ENCODE results near the gene DAD1.

The DAD1 gene

DNA sequence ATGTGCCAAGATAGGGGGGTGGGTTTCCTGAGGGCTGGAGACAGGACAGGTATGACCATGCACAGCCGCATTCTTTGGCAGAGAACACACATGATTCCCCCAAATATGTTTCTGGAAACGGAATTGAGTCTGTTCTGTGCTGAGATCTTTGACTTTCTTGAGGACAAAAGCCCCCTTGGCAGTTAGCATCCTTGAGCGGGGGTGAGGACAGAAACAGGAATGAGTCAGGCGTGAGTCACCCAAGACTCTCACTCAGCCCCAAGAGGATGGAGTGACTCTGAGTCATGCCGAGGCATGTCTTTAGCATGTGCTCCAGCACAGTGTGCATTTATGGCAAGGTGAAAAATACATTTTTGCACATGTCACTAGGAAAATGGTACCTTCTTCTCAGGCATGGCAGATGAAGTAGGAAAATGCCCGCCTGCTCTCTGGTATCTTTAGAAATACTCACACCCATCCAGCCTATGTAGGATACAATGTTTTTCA is 52.1 kb downstream of the DAD1 start:
- peaks cover 9% of the 10 kb centered on the region for H3K9me3 ChIP-seq (ENCODE audit: control insufficient read depth, insufficient read depth, low read length)
- no peaks in the 10 kb centered on the region; the same call in 1 of the 2 replicates for H3K4me1 ChIP-seq (ENCODE audit: insufficient read depth, low read length)
- no peak overlapping the region for H3K9ac ChIP-seq (ENCODE audit: low read depth, low read length)
- H3K36me3 ChIP-seq (ENCODE audit: insufficient read depth, low read length) = 0 out of 2 replicates have a peak, but pooled peaks cover 4% of the 10 kb centered on the region

DNA sequence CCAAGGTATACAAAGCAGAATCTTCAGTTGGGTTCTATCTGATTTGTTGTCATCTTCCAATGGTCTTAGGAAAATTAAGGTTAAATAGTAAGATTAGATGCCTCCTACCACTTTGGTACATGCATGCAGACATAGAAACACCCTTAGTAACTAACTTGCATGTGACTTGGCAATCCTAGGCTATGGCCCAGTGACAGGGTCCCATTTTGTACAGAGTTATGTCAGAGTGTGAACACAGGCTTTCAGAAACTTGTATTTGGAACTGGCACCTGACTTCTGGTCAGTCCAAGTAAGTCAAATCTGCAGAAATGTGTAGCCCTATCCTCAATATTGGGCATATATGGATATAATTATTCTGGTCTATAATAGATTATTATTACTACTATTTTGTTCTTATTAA is 53.1 kb downstream of the DAD1 start:
- peaks cover 9% of the 10 kb centered on the region for H3K9me3 ChIP-seq (ENCODE audit: control insufficient read depth, insufficient read depth, low read length)
- H3K4me1 ChIP-seq (ENCODE audit: insufficient read depth, low read length) = no peaks in the 10 kb centered on the region; the same call in 1 of the 2 replicates
- no peak overlapping the region for H3K9ac ChIP-seq (ENCODE audit: low read depth, low read length)
- 0 out of 2 replicates have a peak, but pooled peaks cover 4% of the 10 kb centered on the region for H3K36me3 ChIP-seq (ENCODE audit: insufficient read depth, low read length)

DNA sequence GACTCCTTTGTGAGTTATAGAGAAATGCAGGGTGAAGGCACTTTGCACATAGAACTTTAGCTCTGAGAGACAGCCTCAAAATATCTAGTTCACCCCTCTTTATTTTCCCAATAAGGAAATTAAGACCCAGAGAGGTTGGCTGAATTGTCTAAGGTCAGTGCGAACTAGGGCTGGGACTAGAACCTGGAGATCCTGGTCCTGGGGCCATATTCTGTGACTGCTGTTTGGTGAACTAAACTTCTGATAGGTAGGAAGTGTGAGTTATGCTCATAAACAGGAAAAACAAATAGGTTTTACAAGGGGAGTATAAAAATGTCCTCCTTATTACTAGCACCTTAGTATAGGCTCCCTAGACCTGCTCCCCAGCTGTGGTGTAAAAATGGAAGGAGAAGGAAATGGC is 53.9 kb downstream of the DAD1 start:
- Histone ChIP-seq H3K9me3 (ENCODE audit: control insufficient read depth, insufficient read depth, low read length) (peaks cover 9% of the 10 kb centered on the region), H3K9ac (ENCODE audit: low read depth, low read length) (no peak overlapping the region), H3K4me1 (ENCODE audit: insufficient read depth, low read length) (no peaks in the 10 kb centered on the region; the same call in 1 of the 2 replicates), H3K36me3 (ENCODE audit: insufficient read depth, low read length) (0 out of 2 replicates have a peak, but pooled peaks cover 4% of the 10 kb centered on the region)

DNA sequence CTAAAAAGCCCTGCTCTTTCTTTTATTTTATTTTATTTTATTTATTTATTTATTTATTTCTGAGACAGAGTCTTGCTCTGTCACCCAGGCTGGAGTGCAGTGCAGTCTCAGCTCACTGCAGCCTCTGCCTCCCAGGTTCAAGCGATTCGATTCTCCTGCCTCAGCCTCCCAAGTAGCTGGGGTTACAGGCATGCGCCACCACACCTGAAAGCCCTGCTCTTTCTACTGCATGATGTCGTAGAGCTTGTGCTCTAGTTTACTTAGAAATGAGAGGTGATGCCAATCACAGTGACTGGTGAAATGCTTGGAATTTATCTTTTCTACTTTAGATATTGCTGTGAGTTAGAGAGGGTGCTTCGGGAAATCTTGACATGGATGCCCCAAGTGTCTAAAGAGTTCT is 54.5 kb downstream of the DAD1 start:
- Histone ChIP-seq H3K4me1 (ENCODE audit: insufficient read depth, low read length) (no peaks in the 10 kb centered on the region; the same call in 1 of the 2 replicates), H3K9me3 (ENCODE audit: control insufficient read depth, insufficient read depth, low read length) (peaks cover 9% of the 10 kb centered on the region), H3K9ac (ENCODE audit: low read depth, low read length) (no peak overlapping the region), H3K36me3 (ENCODE audit: insufficient read depth, low read length) (0 out of 2 replicates have a peak, but pooled peaks cover 4% of the 10 kb centered on the region)

DNA sequence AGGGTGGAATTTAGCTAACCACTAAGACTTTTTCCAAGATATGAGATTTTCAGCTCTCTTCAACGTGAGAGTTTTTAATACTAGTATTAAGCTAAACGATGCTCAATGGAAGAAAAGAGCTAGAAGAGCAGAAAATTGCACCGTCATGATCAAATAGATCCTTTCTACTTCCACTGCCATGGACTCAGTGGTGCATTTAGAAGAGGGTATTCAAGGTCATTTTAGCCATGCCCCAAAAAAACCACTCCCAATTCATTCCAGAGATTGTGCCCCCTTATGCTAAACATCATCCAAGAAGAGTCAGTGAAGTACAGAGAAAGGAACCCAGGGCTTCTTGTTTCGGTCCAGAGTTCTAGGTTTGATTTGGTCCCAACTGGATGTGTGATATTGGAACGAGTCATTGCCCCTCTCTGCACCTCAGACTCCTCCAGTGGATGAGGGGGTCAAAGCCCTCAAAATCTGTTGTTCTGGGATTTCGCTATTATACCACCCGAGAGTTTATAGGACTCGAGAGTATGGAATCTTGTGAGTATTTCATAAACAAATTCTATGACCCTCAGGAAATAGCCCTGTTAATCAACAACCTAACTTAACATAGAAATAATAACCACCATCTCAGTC is 55.2 kb downstream of the DAD1 start:
- Histone ChIP-seq H3K9ac (ENCODE audit: low read depth, low read length) (no peak overlapping the region), H3K36me3 (ENCODE audit: insufficient read depth, low read length) (0 out of 2 replicates have a peak, but pooled peaks cover 4% of the 10 kb centered on the region), H3K9me3 (ENCODE audit: control insufficient read depth, insufficient read depth, low read length) (peaks cover 9% of the 10 kb centered on the region), H3K4me1 (ENCODE audit: insufficient read depth, low read length) (no peaks in the 10 kb centered on the region; the same call in 1 of the 2 replicates)

DNA sequence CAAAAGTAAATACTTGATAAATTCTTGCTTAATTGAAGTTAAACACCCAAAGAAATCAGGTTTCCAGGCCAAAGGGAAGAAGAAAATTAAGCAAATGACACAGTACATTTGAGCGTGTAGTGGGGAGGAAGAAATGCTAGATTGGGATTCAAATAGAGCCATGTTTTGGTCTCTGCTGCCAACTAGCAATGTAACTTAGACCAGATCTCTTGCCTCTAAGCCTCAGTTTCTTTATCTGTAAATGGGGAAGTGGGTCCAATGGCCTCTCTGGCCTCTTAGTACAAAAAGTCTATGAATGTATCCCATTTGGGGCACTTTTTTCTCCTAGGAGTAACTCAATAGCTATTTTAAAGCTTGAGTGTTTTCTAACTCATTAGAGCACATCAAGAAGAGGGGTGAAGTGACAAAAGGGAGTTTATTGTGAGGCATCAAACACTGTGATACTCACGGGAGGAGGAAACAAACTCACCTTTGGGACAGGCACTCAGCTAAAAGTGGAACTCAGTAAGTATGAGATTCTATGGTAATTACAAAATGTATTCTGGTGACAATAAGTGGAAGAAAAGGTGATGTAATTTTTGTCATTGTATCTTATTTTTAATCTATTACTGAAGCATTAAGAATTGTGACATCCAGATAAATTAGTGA is 55.8 kb downstream of the DAD1 start:
- Histone ChIP-seq H3K9me3 (ENCODE audit: control insufficient read depth, insufficient read depth, low read length) (peaks cover 13% of the 10 kb centered on the region), H3K4me1 (ENCODE audit: insufficient read depth, low read length) (no peaks in the 10 kb centered on the region; the same call in 1 of the 2 replicates)

DNA sequence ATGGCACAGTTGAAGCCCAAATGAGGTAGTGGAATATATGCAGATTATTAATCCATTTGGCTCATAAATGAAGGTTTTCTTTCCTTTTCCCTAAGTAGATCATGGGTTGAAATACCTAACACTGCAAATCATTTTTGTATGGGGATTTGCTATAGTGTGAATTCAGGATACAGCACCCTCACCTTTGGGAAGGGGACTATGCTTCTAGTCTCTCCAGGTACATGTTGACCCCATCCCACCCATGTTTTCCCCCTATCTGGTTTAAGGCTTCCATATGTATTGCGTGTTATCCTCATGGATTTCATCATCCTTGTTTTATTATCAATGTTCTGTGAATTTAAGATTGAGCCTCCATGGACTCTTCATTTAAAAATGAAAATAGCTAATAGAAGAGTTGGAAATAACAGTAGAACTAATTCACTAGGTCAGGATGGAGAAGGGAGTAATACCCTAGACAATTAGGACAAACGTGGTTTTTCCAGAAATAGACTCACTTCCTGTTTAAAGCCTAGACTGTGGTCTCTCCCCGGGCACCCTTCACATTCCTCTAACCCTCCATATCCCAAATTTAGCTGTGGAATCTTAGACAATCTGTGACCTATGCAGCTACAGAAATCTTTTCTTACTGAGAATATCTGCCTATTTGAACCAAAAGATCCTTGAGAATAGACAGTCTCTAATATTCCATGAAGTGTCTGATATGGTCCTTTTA is 56.5 kb downstream of the DAD1 start:
- Histone ChIP-seq H3K4me1 (ENCODE audit: insufficient read depth, low read length) (no peaks in the 10 kb centered on the region; the same call in 1 of the 2 replicates), H3K9ac (ENCODE audit: low read depth, low read length) (no peak overlapping the region)

More for the DNA sequence above, 55.8 kb downstream of the DAD1 start:
- H3K36me3 ChIP-seq (ENCODE audit: insufficient read depth, low read length) = 0 out of 2 replicates have a peak, but pooled peaks cover 3% of the 10 kb centered on the region
- no peak overlapping the region for H3K9ac ChIP-seq (ENCODE audit: low read depth, low read length)

DNA sequence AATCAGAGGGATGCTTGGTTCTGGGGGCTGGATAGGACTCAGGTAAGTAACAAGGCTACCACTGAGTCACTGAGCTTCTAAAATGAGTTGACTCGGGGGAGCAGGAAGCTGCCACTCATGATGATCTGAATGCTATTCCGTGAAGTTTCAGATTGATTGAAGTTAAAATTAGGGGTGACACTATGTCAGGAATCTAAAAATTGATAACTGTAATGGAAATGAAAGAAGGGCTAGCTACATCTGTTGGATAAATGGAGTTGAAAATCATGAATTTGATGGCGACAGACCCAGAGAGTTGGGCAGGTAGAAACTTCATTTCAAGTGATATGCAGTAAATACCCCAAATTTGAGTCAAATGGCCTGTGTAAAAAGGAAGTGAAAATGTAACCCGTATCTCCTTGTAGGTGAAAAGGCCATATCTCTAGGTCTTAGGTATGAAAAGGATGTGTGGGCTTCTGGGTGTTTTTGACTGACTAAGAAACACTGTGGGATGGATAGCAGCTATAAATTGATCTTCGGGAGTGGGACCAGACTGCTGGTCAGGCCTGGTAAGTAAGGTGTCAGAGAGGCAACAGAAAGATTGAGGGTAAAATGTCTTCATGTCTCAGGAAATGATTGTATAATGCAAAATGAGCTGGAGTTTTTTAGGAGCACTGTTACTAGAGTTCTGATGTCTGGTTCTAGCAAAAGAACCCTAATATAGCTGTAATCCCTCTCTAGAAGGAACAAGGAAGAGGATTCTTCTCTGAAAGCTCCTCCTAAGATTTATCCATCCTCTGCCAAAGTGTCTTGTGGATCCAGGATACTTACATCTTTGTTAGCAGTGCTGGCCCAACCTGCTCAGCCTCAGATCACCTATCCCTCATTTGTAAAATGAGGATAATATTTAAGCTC is 57.3 kb downstream of the DAD1 start:
- no peak overlapping the region for H3K9ac ChIP-seq (ENCODE audit: low read depth, low read length)
- peaks cover under 1% of the 10 kb centered on the region; the same call in 1 of the 2 replicates for H3K4me1 ChIP-seq (ENCODE audit: insufficient read depth, low read length)
- no peaks in the 10 kb centered on the region for H3K36me3 ChIP-seq (ENCODE audit: insufficient read depth, low read length)
- H3K9me3 ChIP-seq (ENCODE audit: control insufficient read depth, insufficient read depth, low read length) = peaks cover 9% of the 10 kb centered on the region

More for the DNA sequence above, 56.5 kb downstream of the DAD1 start:
- Histone ChIP-seq H3K36me3 (ENCODE audit: insufficient read depth, low read length) (no peaks in the 10 kb centered on the region), H3K9me3 (ENCODE audit: control insufficient read depth, insufficient read depth, low read length) (peaks cover 14% of the 10 kb centered on the region)

DNA sequence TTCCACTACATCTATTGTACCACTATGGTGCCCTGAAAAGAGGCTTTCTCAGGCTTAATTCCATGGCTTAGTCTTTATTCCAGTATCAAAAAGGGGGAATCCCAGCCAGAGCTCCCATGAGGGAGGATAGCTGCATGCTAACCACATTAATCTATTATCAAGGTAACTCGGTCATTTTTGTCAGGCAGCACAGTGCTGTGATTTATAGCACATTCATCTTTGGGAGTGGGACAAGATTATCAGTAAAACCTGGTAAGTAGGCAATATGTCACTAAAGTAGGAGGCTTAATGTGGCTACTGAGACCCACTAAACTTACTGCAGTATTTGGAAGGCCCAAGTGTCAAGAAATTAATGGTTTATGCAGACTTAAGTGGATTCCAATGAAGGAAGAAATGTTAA is 58.9 kb downstream of the DAD1 start:
- no peaks in the 10 kb centered on the region for H3K36me3 ChIP-seq (ENCODE audit: insufficient read depth, low read length)
- H3K4me1 ChIP-seq (ENCODE audit: insufficient read depth, low read length) = peaks cover 4% of the 10 kb centered on the region; the same call in 1 of the 2 replicates
- peaks cover 5% of the 10 kb centered on the region; the same call in 1 of the 2 replicates for H3K9me3 ChIP-seq (ENCODE audit: control insufficient read depth, insufficient read depth, low read length)
- no peak overlapping the region for H3K9ac ChIP-seq (ENCODE audit: low read depth, low read length)

DNA sequence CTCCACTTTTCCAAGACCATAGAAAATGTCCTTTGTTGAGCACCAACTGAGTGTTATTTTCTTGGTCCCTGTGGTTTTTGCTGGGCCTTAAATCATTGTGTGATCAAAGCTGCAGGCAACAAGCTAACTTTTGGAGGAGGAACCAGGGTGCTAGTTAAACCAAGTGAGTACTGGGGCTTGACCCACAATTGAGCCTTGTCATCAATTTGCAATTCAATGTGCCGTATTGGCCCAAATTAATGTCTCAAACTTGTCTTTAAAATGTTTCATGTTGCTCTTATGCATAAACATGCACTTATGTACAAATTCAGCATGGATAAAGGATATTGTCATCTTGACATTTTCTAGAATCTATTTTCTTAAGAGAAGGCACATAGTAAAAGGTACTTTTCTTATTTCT is 62.3 kb downstream of the DAD1 start:
- no peaks in the 10 kb centered on the region for H3K36me3 ChIP-seq (ENCODE audit: insufficient read depth, low read length)
- no peak overlapping the region for H3K9ac ChIP-seq (ENCODE audit: low read depth, low read length)
- peaks cover 5% of the 10 kb centered on the region; the same call in 1 of the 2 replicates for H3K9me3 ChIP-seq (ENCODE audit: control insufficient read depth, insufficient read depth, low read length)
- peaks cover 4% of the 10 kb centered on the region; the same call in 1 of the 2 replicates for H3K4me1 ChIP-seq (ENCODE audit: insufficient read depth, low read length)

DNA sequence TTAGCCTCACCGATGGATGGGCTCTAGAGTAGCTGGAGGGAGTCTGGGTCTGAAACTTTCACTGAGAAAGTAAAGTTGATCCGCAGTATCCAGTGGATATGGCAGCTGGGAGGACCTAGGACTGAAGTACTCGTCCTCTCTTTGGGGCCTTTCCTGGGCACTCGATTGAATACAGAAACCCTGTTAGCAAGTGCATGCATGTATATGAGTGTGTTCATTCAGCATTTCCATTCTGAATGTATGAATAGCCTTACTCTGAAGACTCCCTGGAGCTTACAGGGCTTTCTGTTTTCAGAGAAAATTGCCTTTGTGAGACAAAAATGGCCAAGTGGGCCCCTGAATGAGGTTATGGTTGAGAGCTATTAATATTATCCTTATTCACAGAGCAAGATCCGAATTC is 62.8 kb downstream of the DAD1 start:
- Histone ChIP-seq H3K36me3 (ENCODE audit: insufficient read depth, low read length) (no peaks in the 10 kb centered on the region), H3K9me3 (ENCODE audit: control insufficient read depth, insufficient read depth, low read length) (peaks cover 5% of the 10 kb centered on the region; the same call in 1 of the 2 replicates), H3K4me1 (ENCODE audit: insufficient read depth, low read length) (peaks cover 4% of the 10 kb centered on the region; the same call in 1 of the 2 replicates), H3K9ac (ENCODE audit: low read depth, low read length) (no peak overlapping the region)

DNA sequence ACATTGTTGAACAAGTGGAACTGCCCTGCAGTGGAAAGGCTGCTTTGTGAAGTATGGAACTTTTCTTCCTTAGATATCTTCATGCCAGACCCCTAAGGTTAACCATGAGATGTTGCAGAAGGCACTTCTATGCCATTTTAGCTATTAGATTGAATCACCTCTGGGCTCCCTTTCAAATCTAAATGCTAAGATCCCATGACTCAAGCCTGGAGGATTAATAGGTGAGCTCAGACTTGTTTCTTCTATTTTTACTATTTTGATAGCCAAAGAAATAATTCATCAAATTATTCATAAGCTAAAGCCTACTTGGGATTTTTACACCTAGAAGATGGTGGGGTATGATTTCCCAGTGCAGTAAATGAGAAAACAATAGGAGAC is 64.3 kb downstream of the DAD1 start:
- H3K9me3 ChIP-seq (ENCODE audit: control insufficient read depth, insufficient read depth, low read length) = peaks cover 5% of the 10 kb centered on the region; the same call in 1 of the 2 replicates
- H3K36me3 ChIP-seq (ENCODE audit: insufficient read depth, low read length) = no peaks in the 10 kb centered on the region
- H3K4me1 ChIP-seq (ENCODE audit: insufficient read depth, low read length) = peaks cover 4% of the 10 kb centered on the region; the same call in 1 of the 2 replicates
- H3K9ac ChIP-seq (ENCODE audit: low read depth, low read length) = no peak overlapping the region

DNA sequence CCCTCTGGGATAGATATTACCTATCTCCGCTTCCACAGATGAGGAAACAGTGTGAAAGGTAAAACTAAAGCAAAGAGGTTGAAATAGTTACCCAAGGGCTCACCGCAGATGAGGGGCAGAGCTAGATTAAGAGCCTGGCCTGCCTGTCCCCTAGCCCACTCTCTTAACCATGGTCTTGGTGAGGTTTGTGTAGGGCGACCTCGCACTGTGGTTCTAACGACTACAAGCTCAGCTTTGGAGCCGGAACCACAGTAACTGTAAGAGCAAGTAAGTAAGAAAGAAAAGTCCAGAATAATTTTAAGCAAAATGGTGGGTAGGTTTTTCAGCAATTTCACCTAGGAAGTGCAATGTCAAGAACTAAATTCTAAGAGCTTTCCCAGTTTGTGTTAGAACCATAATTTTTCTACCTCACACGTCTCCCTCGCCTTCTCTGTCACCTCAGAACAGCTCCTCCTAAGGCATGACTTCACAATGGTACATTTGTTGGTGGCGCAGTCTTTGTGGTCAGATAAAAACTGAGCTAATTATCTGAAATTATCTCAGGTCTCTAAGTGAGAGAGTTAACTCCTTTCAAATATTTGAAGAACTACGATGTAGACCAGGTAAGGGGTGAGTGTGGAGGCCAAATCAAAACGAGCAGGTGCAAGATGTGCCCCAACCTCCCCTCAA is 64.8 kb downstream of the DAD1 start:
- H3K36me3 ChIP-seq (ENCODE audit: insufficient read depth, low read length) = no peaks in the 10 kb centered on the region
- H3K9ac ChIP-seq (ENCODE audit: low read depth, low read length) = no peak overlapping the region

More for the DNA sequence above, 64.8 kb downstream of the DAD1 start:
- peaks cover 5% of the 10 kb centered on the region; the same call in 1 of the 2 replicates for H3K9me3 ChIP-seq (ENCODE audit: control insufficient read depth, insufficient read depth, low read length)
- H3K4me1 ChIP-seq (ENCODE audit: insufficient read depth, low read length) = peaks cover 4% of the 10 kb centered on the region; the same call in 1 of the 2 replicates
